ENCODE measurements around the gene PI4KB.

Gene PI4KB

DNA sequence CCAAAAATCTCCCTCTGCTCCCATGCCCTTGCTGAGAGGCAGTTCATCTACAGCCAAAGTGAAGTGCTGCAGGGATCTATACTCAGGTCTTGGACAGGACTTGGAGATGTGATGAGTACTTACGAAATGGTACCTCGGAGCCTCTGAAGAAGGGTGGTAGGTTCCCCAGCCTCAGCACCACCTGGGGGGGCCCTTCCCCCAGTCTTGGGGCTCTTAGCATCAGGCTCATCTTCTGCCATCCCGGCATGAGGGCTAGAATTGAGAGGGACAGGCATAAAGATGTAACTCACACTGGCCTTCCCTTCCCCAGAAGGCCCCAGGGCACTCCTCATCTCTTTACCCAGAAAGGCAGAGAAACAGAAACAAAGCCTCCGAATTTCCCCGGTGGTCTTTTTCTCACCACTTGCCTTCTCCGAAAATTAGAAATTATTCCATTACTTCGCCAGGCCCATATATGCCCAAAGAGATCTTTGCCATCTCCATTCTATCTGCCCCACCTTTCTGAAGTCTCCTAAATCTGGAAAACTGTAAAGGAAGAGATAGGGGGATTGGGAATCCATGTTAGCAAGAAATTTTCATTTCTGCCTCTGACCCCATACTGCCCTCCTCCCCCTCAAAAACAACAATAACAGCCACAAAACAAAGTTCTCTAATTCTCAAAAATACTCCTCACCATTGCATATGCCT is 19.0 kb upstream of the PI4KB start:
- DNase-seq = no peak

DNA sequence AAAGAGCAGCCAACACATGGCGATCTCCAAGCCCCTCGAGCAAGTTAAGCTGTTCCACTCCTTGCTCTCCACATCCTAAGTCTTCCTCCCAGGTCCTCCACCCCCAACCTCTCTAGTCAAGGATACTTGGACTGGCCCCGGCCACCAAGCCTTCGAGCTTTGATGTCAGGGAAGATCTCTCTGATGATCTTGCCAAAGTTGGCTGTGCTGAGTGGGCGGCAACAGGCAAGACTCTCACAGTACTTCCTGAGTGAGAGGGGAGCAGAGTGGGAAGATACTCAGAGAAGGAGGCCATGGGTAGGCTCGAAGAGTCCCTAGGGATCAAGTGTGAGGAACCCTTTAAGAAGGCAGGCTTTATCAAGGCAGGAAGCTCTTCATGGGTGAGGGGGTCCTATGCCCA is 17.1 kb upstream of the PI4KB start:
- DNase-seq = no peak

DNA sequence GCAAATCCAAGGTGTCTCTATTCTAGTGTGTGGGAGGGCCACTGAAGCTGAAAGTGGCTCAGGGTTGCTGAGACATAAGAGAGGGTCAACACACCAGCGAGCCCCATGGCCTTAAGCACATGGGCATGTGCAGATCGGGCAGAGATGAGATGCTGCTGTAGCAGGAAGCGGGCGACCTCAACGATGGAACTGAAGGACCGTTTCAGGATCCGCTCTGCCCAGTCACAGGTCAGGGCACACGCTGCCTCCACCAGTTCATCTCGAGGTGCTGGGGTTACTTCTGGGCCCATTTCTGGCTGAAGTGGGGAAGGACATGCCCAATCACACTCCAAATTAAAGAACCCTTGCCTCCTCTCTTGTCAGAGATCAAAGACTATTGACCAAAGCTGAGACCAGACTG is 16.4 kb upstream of the PI4KB start:
- DNase-seq = no peak

DNA sequence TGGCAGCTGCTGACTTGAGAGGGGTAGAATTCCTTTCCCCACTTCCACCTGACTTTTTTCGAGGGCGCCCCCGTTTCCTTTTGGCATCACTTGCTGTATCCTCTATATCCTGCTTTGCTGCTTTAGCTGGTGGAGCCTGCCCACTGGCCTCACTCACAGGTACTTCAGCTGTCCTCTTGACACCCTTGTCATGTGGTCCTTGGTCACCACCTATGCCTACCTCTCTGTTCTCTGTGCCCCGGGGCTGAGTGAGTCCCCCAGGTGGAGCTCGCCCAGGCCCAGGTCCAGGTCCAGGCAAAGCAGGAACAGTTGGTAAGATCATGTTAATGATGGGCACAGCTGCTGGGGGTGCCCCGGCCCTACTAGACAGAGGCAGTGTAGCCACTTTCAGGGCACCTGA is 15.4 kb upstream of the PI4KB start:
- DNase-seq = no peak

DNA sequence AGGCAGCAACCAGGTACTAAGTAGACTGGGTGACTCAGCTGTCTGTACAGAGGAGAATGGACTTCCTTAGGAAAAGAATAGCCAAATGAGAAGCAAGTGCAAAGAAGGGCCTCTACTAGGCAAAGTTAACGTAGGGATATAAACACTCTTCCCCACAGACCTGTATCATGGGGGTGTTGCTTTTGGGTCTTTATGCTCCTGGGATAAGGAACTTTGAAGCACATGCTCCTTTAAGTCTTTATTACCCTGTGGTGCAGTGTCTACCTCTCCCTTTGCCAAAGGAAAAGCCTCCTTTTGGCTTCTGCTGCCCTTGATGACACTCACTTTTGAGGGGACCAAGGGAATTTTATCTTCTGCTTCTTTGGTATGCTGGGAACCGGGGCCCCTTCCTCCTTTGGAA is 14.8 kb upstream of the PI4KB start:
- DNase-seq = no peak

DNA sequence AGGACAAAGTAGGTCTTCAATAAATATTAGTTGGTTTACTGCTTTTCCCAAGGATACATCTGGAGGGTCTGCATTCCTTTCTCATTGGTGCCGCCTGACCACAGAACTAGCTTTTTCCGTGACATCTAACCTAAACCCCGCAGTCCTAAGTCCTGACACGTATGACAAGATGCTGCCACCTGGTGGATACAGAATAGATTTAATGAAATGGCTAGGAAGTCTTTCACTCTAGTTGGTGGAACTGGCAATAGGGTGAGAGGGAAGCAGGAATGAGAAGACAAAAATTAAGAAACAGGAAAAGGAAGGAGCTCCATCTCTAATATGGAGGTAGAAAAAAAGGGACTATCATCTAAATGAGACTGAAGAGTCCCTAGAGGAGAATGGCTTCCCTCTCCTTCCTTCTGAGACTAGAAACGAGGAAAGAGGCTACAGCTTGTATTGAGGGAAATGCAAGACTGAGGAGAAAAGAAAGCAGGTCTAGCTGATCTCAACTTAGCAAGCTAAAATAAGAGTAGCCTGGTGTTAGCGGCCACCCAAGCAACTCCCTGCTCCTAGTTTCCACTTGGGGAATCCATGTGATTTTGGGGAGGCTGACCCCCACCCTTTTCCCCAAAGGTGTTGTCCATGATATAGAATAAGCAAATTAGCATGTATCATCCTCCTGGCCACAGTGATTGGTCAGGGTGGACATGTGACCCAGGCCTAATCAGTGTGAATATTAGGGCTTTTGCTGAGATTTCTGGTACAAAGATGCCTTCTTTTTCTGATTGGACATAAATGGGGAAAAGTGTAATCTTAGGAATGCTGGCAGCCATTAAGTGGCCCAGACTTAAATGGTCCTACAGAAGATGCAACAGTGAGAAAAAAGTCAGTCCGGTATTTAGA is 13.9 kb upstream of the PI4KB start:
- peak; percentile 73 for DNase-seq

DNA sequence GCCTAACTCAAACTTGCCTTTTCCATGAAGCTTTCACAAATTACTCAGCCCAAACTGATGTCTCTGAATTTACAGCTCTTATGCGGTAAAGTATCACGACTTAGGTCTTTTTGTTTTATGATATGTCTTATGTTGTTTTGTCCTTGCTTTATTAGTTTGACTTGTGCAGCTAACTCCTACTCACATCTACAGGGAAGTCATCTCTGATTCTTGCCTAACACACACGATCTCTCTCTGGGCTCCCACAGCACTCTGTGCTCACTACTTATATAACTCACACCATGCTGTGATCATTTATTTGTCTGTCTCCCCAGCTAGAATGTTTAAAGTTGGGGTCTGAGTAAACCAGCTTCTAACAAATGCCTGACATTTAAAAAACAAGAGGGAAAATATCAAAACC is 9.3 kb upstream of the PI4KB start:
- no peak for DNase-seq

DNA sequence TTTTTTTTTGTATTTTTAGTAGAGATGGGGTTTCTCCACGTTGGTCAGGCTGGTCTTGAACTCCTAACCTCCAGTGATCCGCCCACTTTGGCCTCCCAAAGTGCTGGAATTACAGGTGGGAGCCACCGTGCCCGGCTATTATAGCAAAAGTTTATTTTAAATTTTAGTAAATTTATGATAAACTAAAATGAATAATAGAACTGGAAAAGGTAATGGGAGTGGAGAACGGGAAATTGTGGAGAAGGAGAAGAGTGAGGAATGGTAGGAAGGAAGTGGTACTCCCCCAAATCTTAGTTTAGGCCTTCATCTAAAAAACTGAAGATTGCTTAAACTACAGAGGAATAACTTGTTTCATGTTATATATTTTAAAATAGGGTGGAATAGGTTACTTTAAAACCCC is 7.6 kb upstream of the PI4KB start:
- no peak for DNase-seq

DNA sequence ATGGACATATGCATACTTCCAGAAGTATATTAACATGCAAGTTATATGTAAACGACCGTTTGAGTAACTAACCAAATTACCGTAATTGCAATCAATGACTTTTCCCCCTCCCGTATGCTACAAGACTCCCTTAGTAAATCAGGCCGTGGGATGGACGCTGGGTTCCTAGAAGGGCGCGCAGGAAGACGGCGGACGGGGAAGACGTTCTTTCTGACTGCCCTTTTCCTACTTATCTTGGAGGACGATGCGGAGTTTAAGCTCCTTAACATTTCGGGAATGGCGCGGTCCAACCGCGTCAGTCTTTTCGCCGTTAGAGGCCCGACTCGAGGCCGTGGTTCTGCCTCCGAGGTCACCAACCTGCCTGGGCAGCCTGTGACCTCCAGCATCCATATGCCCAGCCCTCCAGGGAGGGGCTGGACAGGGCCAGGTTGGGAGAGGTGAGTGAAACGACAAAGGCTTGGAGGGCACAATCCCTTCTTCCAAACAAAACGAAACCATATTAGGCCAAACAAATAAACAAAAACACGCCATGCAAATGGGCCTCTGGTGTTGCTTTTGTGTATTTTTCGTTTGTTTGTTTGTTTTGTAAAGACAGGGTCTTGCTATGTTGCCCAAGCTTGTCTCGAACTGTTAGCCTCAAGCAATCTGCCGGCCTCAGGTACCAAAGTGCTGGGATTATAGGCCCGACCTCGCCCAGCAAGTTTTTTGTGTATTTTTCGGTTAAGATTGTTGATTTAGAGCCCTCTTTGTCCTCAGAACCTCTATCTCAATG is 873 bp upstream of the PI4KB start:
- no peak for DNase-seq

DNA sequence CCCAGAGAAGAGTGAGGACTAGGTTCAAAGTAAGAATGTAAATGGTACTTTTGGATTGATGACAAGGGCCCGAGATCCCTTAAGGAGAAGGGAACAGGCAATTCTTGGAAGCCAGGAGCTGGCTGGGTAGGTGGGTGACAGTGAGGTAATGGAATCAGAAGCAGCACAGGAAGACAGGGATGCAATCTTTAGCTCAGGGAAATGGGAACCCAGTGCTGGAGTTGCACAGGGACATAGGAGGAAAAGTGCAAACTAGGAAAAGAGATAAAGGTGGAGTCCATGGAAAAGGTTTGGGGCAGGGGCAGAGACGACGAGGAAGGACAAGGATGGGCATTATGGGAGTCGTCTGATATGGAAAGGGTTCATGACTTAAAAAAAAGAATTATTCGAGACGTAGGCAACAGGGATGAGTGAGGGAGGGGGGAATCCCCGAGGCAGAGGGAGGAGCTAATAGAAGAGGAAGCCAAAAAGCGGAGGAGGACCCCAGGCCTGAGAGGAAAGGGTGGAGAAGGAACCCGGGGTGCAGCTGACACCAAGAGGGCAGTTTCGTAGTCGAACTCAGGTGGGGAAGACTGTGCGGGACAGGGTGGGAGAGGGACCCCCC is 495 bp downstream of the PI4KB start:
- no peak for DNase-seq

DNA sequence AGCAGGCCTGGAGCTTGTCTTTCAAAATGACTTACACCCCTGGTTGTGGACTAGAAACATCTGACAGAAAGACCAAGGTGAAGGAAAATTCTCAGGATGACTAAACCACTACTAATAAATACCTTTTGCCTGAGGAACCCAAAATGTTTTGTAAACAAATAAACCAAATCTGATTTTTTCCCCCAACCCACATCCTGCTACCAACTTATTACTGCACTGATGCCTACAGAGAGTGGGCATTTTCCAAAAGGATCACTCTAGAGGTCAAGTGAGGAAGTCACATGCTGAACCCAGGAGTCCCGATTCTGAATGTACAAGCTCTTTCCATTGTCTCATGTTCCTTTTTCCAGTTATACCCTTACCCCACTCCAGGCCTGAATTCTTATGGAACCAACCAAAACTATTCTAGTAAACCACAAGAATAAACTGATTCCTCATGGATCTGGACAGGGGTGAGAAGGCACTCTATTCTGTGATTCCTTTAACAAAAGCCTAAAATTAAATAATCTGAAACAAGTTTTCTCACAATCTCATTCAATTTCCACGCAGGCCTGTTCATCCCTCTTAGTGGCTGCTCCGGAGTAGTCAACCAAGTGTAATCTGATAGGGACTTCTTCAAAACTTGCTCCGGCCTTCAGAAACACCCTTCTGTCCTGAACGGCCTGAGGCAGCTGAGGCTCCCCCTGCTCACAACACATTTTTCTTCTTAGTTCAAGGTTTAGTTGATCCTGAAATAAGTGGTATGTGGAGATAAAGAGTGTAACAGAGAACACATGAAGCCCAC is 1.4 kb downstream of the PI4KB start:
- DNase-seq = no peak

DNA sequence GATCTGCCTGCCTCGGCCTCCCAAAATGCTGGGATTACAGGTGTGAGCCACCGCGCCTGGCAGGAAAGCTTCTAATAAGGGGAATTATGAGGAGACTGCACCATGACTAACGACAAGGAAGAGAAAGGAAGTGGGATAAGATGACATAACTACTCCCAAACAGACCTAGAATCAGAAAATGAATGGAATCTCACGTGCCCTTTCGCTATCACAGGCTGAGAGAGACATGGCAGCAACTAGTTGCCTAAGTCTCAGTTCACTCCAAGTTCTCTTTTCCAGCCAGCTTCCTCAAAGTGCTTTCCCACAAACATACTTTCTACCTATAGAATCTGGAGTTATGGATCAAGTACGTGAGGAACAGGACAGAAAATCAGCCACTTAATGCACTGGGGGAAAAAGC is 2.0 kb downstream of the PI4KB start:
- no peak for DNase-seq

DNA sequence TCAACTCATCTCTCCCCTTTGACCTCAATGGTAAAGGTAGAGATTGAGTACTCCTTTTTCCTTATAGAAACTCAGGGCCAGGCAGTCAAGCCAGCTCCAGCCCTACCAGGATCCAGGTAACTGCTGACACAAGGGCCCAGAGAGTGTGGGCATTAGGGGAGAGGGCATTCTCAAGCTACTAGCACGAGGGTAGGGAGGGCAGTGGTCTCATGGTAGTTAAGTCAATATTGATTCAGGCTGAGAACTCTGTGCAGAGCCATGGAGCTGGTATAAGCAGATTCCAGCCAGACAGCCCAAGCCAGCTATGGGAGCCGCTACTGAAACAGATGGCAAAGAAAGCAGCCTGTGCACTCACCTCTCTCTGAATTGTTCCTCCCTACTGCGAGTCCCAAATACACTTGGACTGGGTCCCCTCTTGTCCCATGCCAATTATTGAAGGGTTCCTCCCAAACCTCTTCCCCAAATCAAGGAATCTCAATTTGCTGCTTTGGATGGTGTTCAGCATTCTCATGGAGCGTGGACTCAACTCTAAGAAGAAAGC is 2.8 kb downstream of the PI4KB start:
- no peak for DNase-seq

DNA sequence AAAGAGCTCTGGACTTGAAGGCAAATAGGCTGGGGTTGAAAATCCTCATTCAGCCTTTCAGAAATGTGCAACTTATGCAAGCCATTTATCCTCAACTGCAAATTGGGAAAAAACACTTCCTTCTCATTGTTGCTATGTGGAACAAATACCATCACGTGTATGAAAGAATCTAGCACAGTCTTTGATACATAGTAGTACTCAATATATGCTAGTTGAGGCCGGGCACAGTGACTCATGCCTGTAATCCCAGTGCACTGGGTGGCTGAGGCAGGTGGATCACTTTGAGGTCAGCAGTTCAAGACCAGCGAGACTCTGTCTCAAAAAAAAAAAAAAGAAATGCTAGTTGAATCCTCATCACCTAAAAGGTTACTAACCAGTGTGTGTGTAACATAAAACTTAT is 8.2 kb downstream of the PI4KB start:
- no peak for DNase-seq

DNA sequence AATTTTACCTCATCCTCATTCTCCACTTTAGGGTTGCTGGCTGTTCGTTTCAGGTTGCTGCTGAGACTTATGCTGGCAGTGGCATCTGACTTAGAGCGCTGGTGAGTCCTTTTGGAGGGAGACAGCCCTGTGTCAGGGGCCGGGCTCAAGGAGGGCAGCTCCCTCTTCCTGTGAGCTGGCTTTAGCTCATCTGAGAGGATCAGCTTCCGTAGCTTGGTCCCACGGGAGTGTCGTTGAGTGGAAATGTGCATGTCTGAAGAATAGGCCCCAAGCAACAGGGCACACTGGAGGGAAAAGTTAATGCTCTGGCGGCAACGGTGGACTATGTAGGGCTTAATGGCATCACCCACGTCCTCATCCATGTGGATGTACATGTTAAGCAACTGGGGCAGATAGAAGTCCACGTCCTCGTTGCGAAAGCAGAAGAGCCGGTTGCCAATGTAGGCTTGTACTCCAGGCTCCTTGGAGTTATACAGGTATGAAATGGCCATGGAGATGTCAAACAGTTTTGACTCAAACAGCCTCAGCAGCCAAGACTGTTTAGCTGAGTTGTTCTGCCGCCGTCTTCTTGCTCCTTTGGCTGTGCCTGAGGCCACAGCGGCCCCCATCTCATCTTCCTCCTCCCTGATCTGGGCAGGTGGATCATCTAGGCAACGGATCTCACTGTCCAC is 11.5 kb downstream of the PI4KB start:
- DNase-seq = no peak

DNA sequence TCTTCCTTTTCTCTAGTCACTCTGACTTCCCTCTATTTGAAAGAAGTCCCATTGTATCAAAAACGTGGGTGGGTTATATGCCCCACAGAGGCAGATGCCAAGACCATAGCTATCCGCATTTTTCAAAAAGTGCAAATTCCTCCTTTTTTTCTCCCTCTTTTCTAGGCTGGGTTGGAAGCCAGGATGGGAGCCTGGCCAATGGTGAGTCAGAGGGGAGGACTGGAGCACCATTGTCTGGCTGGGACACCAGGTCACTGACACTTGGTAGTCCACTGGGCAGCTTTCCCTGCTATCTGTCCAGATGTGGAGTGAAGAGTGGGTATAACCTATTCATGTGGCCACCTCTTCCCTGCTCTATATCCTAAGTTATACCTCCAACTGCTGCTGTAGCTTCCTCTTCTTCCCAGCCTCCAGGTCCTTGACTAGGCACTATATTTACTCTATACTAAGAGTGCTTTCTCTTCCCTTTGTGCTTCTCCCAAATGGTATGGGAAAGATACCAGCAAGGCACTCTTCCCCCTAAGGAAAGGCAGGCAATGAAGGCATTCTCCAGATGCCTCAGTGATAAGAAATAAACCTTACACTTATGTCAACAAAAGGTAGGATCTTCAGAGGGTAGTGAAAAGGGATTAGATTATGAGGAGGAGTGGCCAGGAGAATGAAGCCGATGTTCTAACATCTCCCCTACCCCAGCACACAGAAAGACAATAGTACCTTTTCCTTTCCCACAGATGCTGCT is 12.9 kb downstream of the PI4KB start:
- DNase-seq = no peak

DNA sequence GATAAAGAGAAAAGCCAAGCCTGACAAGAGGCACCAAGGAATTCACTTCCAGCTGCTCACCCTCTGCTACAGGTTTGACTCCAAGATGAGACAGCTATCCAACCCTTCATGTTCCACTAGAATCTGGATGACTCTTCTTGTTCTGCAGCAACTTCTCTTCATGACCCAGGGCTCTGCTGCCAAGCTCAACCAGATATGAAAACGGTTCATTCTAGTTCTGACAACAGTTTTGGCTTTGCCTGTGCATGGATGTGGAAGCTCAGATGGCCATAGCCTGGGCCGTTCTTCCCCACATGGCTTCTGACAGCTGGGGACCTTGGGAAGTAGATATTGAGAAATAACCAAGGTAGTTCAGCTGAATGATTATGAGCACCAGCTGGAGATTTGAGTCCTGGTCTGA is 13.7 kb downstream of the PI4KB start:
- DNase-seq = no peak

DNA sequence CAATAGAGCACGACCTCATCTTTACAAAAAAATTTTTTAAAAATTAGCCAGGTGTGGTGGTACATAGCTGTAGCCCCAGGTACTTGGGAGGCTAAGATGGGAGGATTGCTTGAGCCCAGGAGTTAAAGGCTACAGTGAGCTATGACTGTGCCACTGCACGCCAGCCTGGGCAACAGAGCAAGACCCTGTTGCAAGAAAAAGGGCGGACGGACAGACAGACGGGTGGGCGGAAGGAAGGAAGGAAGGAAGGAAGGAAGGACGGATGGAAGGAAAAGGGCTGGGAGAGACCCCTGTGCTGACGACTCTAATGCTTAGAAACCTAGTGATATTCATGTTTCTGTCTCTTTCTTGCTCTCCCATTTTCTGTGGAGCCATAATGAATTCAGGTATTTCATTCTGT is 14.4 kb downstream of the PI4KB start:
- DNase-seq = no peak

DNA sequence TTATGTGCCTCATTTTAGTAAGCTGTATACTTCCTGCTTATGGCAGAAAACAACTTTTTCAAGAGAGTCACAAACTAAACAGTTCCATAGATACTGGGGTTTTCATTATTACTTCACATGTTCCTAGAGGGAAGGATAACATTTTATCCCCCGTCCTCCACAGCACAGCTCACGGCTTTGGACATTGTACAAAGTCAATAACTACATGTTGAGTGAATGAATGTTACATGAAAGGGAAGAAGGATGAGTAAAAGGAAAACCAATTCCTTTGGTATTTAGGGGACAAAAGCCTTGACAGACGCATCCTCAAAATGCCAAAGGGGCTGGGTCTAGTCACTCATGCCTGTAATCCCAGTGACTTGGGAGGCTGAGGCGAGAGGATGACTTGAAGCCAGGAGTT is 14.8 kb downstream of the PI4KB start:
- no peak for DNase-seq

DNA sequence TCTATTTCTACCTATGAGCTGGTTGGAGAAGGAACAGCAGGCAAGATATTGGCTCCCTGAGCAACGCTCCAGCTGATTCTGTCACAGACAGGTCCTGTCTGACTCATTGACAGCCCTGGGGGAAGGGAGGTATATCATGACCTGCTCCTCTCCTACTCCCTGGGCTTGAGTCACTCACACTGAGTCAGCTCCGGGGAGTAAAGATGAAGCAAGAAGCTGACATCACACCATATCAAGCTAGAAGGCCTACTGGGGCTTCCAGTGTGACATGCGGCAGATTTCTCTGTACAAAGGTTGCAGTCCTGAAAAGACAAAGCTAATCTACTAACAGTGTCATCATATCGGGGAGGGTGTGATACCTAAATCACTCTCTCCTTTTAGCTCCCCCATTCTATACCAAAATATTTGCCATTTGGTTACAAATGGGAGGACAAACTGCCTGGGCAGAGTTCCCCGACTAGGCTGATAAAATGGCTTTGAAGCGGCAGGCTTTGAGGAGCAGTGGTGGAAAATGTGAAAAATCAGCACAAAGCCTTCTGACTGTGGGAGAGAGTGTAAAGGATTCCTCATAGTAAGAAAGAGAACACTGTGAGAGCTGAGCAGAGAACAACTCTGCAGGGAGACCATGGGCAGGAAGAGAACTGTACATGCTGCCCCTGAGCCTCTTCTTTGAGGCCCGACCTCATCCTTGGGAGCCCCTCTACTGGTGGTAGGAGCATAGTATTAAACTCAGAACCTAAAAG is 15.5 kb downstream of the PI4KB start:
- DNase-seq = no peak

Data from COR-L47 (cell line).